Astrocyte (in vitro differentiated cells and primary cell): ENCODE results near the gene TSC22D1.

Experiments
- EZH2 ChIP-seq: IDR thresholded peaks from 2 replicates; pipeline ENCODE4 v1.6.1; 2012; ENCODE audit warnings: mild to moderate bottlenecking, low read length, inconsistent platforms; ENCODE audit not compliant: insufficient read depth
- TF ChIP-seq, protein P1 (sequence below): IDR thresholded peaks from 2 replicates; pipeline ENCODE4 v1.5.1; 2011; ENCODE audit warnings: low read depth, mild to moderate bottlenecking, inconsistent platforms, low read length, moderate library complexity; ENCODE audit not compliant: insufficient read depth

DNA sequence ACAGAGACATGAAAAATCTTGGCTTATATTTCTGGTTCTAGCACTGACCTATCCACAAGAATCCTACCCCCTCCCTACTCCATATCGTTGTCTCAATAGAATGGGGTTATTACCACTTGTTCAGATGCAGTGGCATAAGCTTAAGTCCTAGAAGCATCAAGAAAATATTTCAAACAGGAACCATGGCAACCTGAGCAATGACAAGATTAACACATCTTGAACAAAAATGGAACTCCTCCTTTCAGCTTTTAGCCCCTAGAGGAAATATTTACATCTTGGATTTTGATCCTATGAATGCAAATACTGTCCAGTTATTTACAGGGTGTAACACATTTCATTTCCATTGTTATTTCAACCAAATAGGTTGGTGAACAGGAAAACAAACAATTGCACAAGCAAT is 46.1 kb upstream of the TSC22D1 start:
- TF ChIP-seq, protein P1, sequence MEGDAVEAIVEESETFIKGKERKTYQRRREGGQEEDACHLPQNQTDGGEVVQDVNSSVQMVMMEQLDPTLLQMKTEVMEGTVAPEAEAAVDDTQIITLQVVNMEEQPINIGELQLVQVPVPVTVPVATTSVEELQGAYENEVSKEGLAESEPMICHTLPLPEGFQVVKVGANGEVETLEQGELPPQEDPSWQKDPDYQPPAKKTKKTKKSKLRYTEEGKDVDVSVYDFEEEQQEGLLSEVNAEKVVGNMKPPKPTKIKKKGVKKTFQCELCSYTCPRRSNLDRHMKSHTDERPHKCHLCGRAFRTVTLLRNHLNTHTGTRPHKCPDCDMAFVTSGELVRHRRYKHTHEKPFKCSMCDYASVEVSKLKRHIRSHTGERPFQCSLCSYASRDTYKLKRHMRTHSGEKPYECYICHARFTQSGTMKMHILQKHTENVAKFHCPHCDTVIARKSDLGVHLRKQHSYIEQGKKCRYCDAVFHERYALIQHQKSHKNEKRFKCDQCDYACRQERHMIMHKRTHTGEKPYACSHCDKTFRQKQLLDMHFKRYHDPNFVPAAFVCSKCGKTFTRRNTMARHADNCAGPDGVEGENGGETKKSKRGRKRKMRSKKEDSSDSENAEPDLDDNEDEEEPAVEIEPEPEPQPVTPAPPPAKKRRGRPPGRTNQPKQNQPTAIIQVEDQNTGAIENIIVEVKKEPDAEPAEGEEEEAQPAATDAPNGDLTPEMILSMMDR, result no peak
- no peak for TF ChIP-seq EZH2
